Measurements from ENCODE around the gene PRSS23. TPM values are rescaled to one million over a fixed set of nuclear protein-coding genes. Genes with fewer than 3 reads are reported as not detected.

Gene PRSS23
- polyA plus RNA-seq, 1 experiment, result 50.3 TPM

- CTCF ChIA-PET, result interaction anchor here (1.1 kb wide), 1 partner anchor 434 kb away, joined by 3 read pairs; no protein-coding TSS in a partner anchor
- DNase-seq (ENCODE audit: low read depth, low spot score), result no peak
- POLR2A ChIA-PET, result no interaction called here
Observed at GRCh38 chr11:86795511-86795910, 4.8 kb upstream of the PRSS23 start.

GRCh38 chr11:86795949-86796348 lies 4.4 kb upstream of the PRSS23 start:
- no peak overlapping the region for H3K27ac ChIP-seq (ENCODE audit: low read depth, low read length)
- TF ChIP-seq CTCF (IDR thresholded peaks at IDR 0.05; ENCODE audit: low read depth, low read length), result no peak
- DNase-seq (ENCODE audit: low read depth, low spot score), result no peak
- H3K4me3 ChIP-seq (ENCODE audit: low read depth, low read length), result no peak overlapping the region
- no peaks in the 10 kb centered on the region; the same call in 1 of the 2 replicates for H3K9me3 ChIP-seq (ENCODE audit: control insufficient read depth, insufficient read depth, low read length)
- POLR2A ChIA-PET, result no interaction called here
- H3K27me3 ChIP-seq (ENCODE audit: control insufficient read depth, insufficient read depth, low read length), result no peaks in the 10 kb centered on the region
- CTCF ChIA-PET, result no interaction called here

More at GRCh38 chr11:86795511-86795910, 4.8 kb upstream of the PRSS23 start:
- no peak for TF ChIP-seq CTCF (IDR thresholded peaks at IDR 0.05; ENCODE audit: low read depth, low read length)
- Histone ChIP-seq H3K9me3 (ENCODE audit: control insufficient read depth, insufficient read depth, low read length) (no peaks in the 10 kb centered on the region), H3K4me3 (ENCODE audit: low read depth, low read length) (no peak overlapping the region), H3K27ac (ENCODE audit: low read depth, low read length) (no peak overlapping the region), H3K27me3 (ENCODE audit: control insufficient read depth, insufficient read depth, low read length) (no peaks in the 10 kb centered on the region)

- no peaks in the 10 kb centered on the region for H3K27me3 ChIP-seq (ENCODE audit: control insufficient read depth, insufficient read depth, low read length)
- no peak for TF ChIP-seq CTCF (IDR thresholded peaks at IDR 0.05; ENCODE audit: low read depth, low read length)
- POLR2A ChIA-PET, result no interaction called here
- DNase-seq (ENCODE audit: low read depth, low spot score), result no peak
- no peaks in the 10 kb centered on the region; the same call in 1 of the 2 replicates for H3K9me3 ChIP-seq (ENCODE audit: control insufficient read depth, insufficient read depth, low read length)
- no peak overlapping the region for H3K4me3 ChIP-seq (ENCODE audit: low read depth, low read length)
- CTCF ChIA-PET, result interaction anchor here (0.7 kb wide), 1 partner anchor 189 kb away, joined by 4 read pairs; no protein-coding TSS in a partner anchor
- H3K27ac ChIP-seq (ENCODE audit: low read depth, low read length), result no peak overlapping the region
Observed at GRCh38 chr11:86797133-86797532, 3.2 kb upstream of the PRSS23 start.

- Histone ChIP-seq H3K9me3 (ENCODE audit: control insufficient read depth, insufficient read depth, low read length) (no peaks in the 10 kb centered on the region; the same call in 1 of the 2 replicates), H3K27ac (ENCODE audit: low read depth, low read length) (no peak overlapping the region), H3K4me3 (ENCODE audit: low read depth, low read length) (no peak overlapping the region), H3K27me3 (ENCODE audit: control insufficient read depth, insufficient read depth, low read length) (no peaks in the 10 kb centered on the region)
- CTCF ChIA-PET, result interaction anchor here (0.6 to 3.0 kb wide), 5 partner anchors 56 to 439 kb away, joined by 3 to 23 read pairs (median 5); no protein-coding TSS in a partner anchor
- POLR2A ChIA-PET, result interaction anchor here (1.6 kb wide), 1 partner anchor 57 kb away, joined by 5 read pairs; no protein-coding TSS in a partner anchor
- DNase-seq (ENCODE audit: low read depth, low spot score), result peak; percentile 30
- no peak for TF ChIP-seq CTCF (IDR thresholded peaks at IDR 0.05; ENCODE audit: low read depth, low read length)
Observed at GRCh38 chr11:86798988-86799387, 1.4 kb upstream of the PRSS23 start.

GRCh38 chr11:86799680-86800075 lies 664 bp upstream of the PRSS23 start:
- Histone ChIP-seq H3K27me3 (ENCODE audit: control insufficient read depth, insufficient read depth, low read length) (no peaks in the 10 kb centered on the region), H3K4me3 (ENCODE audit: low read depth, low read length) (peak overlapping the region; percentile 73), H3K9me3 (ENCODE audit: control insufficient read depth, insufficient read depth, low read length) (no peaks in the 10 kb centered on the region; the same call in 1 of the 2 replicates), H3K27ac (ENCODE audit: low read depth, low read length) (no peak overlapping the region)
- DNase-seq (ENCODE audit: low read depth, low spot score), result no peak
- ChIA-PET POLR2A (interaction anchor here (0.6 to 1.8 kb wide), 3 partner anchors 58 to 404 kb away, joined by 4 to 7 read pairs (median 5); no protein-coding TSS in a partner anchor), CTCF (interaction anchor here (1.0 to 3.0 kb wide), 4 partner anchors 103 to 439 kb away, joined by 3 to 23 read pairs (median 7); no protein-coding TSS in a partner anchor)
- TF ChIP-seq CTCF (IDR thresholded peaks at IDR 0.05; ENCODE audit: low read depth, low read length), result peak; percentile 15; the same call in 1 of the 2 replicates

Measured in AG04450 (cell line).